ENCODE measurements around the gene STEEP1. TPM values are rescaled to one million over a fixed set of nuclear protein-coding genes. Genes with fewer than 3 reads are reported as not detected.

The STEEP1 gene
- total RNA-seq, 1 experiment from 2014 or later = 39.2 TPM

GRCh38 chrX:119502727-119503483, 62.3 kb downstream of the STEEP1 start:
- BruUV-seq (replicated peaks) = no TSS peak
- no peaks in the 10 kb centered on the region for H3K4me1 ChIP-seq (ENCODE audit: insufficient read depth, low read length, poor library complexity, severe bottlenecking)
- no peak overlapping the region for H3K4me3 ChIP-seq (ENCODE audit: low read depth, low read length, poor library complexity, severe bottlenecking)
- no peak overlapping the region for H3K27ac ChIP-seq (ENCODE audit: low read depth, low read length, poor library complexity, severe bottlenecking)
- no peak for DNase-seq (ENCODE audit: low spot score)
- ChIA-PET CTCF (no interaction called here), POLR2A (ENCODE audit: low non-redundant PET) (no interaction called here)
- no peaks in the 10 kb centered on the region for H3K36me3 ChIP-seq (ENCODE audit: insufficient read depth, low read length, poor library complexity, severe bottlenecking)
- no peak for TF ChIP-seq EZH2 (IDR thresholded peaks at IDR 0.05; ENCODE audit: borderline replicate concordance, low read depth, low read length, poor library complexity, severe bottlenecking)
- TF ChIP-seq CTCF (conservative IDR thresholded peaks at IDR 0.05; ENCODE audit: low read depth, low read length) = no peak
- H3K9me3 ChIP-seq (ENCODE audit: low read depth, low read length, poor library complexity, severe bottlenecking) = no peaks in the 10 kb centered on the region
- H3K27me3 ChIP-seq (replicated peaks; ENCODE audit: insufficient read depth, low read depth, low read length, poor library complexity) = no peaks in the 10 kb centered on the region
- intact Hi-C loops (cut with micrococcal nuclease; ENCODE audit: unreplicated experiment) = no loop called here

- Histone ChIP-seq H3K27ac (ENCODE audit: low read depth, low read length, poor library complexity, severe bottlenecking) (no peak overlapping the region), H3K9me3 (ENCODE audit: low read depth, low read length, poor library complexity, severe bottlenecking) (no peaks in the 10 kb centered on the region), H3K4me1 (ENCODE audit: insufficient read depth, low read length, poor library complexity, severe bottlenecking) (no peaks in the 10 kb centered on the region), H3K4me3 (ENCODE audit: low read depth, low read length, poor library complexity, severe bottlenecking) (no peak overlapping the region), H3K27me3 (replicated peaks; ENCODE audit: insufficient read depth, low read depth, low read length, poor library complexity) (no peaks in the 10 kb centered on the region), H3K36me3 (ENCODE audit: insufficient read depth, low read length, poor library complexity, severe bottlenecking) (no peaks in the 10 kb centered on the region)
- DNase-seq (ENCODE audit: low spot score) = no peak
- intact Hi-C loops (cut with micrococcal nuclease; ENCODE audit: unreplicated experiment) = no loop called here
- no TSS peak for BruUV-seq (replicated peaks)
- CTCF ChIA-PET = no interaction called here
- no peak for TF ChIP-seq EZH2 (IDR thresholded peaks at IDR 0.05; ENCODE audit: borderline replicate concordance, low read depth, low read length, poor library complexity, severe bottlenecking)
- TF ChIP-seq CTCF (conservative IDR thresholded peaks at IDR 0.05; ENCODE audit: low read depth, low read length) = no peak
- POLR2A ChIA-PET (ENCODE audit: low non-redundant PET) = no interaction called here
Measured at GRCh38 chrX:119501511-119502148, 63.6 kb downstream of the STEEP1 start.

GRCh38 chrX:119500061-119500800, 65.0 kb downstream of the STEEP1 start:
- ChIA-PET POLR2A (ENCODE audit: low non-redundant PET) (no interaction called here), CTCF (no interaction called here)
- Histone ChIP-seq H3K9me3 (ENCODE audit: low read depth, low read length, poor library complexity, severe bottlenecking) (no peaks in the 10 kb centered on the region), H3K27me3 (replicated peaks; ENCODE audit: insufficient read depth, low read depth, low read length, poor library complexity) (no peaks in the 10 kb centered on the region), H3K4me3 (ENCODE audit: low read depth, low read length, poor library complexity, severe bottlenecking) (no peak overlapping the region), H3K36me3 (ENCODE audit: insufficient read depth, low read length, poor library complexity, severe bottlenecking) (no peaks in the 10 kb centered on the region), H3K27ac (ENCODE audit: low read depth, low read length, poor library complexity, severe bottlenecking) (no peak overlapping the region), H3K4me1 (ENCODE audit: insufficient read depth, low read length, poor library complexity, severe bottlenecking) (no peaks in the 10 kb centered on the region)
- DNase-seq (ENCODE audit: low spot score) = no peak
- intact Hi-C loops (cut with micrococcal nuclease; ENCODE audit: unreplicated experiment) = no loop called here
- no peak for TF ChIP-seq EZH2 (IDR thresholded peaks at IDR 0.05; ENCODE audit: borderline replicate concordance, low read depth, low read length, poor library complexity, severe bottlenecking)
- no peak for TF ChIP-seq CTCF (conservative IDR thresholded peaks at IDR 0.05; ENCODE audit: low read depth, low read length)
- no TSS peak for BruUV-seq (replicated peaks)
